T-cell (primary cell): ENCODE data around the gene HLA-B. TPM values are rescaled to one million over a fixed set of nuclear protein-coding genes. Genes with fewer than 3 reads are reported as not detected.

ENCODE experiments used
- ATAC-seq, 4 experiments: fragments of 200-7000 bp in 3 of 4; fragments of 150-1000 bp in 1 of 4; cut with Tn5 transposase; replicated peaks in 1 of 4; 1 replicate in 3 of 4; 2 replicates in 1 of 4; pipeline ENCODE4 v1.10.0; 2021; ENCODE audit warnings: moderate library complexity in 3 of 4, mild to moderate bottlenecking in 2 of 4, moderate number of reproducible peaks in 1 of 4
- CTCF ChIA-PET, 2 donors: fragments of 300-600 bp; sonication (Branson Sonifier 250); formaldehyde crosslinking; loops; one replicate each; lab custom pipeline; 2022; ENCODE audit warnings: antibody characterized with exemption in 2 of 2; lab: Charles Lee
- POLR2A ChIA-PET, 2 donors: fragments of 300-600 bp; sonication (Branson Sonifier 250); formaldehyde crosslinking; loops; one replicate each; lab custom pipeline; 2022; ENCODE audit warnings: antibody characterized with exemption in 2 of 2; lab: Charles Lee
- DNase-seq, 35 experiments: peaks; one replicate each; pipeline versions ENCODE4 v3.0.0 to v3.0.0-alpha.2; 2013 to 2023
- H3K27ac ChIP-seq: one replicate; pipeline ENCODE4 v1.5.1; 2013; ENCODE audit warnings: low read length
- H3K27me3 ChIP-seq, 2 experiments: replicated peaks in 1 of 2; 1 replicate in 1 of 2; 2 replicates in 1 of 2; pipeline versions ENCODE4 v1.6.1 to v1.7.0; 2013; ENCODE audit warnings: low read length in 1 of 2, mixed read lengths in 1 of 2; ENCODE audit not compliant: control insufficient read depth in 2 of 2, insufficient read depth in 2 of 2; ENCODE audit errors: extremely low read depth in 1 of 2
- H3K36me3 ChIP-seq, 2 donors: 1 replicate in 1 of 2; 2 replicates in 1 of 2; pipeline versions ENCODE4 v1.6.1 to v1.7.0; 2013; ENCODE audit warnings: low read length in 1 of 2; ENCODE audit not compliant: control insufficient read depth in 2 of 2, insufficient read depth in 1 of 2; ENCODE audit errors: extremely low read depth in 1 of 2
- H3K4me1 ChIP-seq, 2 experiments: 1 replicate in 1 of 2; 2 replicates in 1 of 2; pipeline versions ENCODE4 v1.6.1 to v1.7.0; 2013; ENCODE audit warnings: low read length in 2 of 2, mixed read lengths in 1 of 2; ENCODE audit not compliant: insufficient read depth in 2 of 2, control insufficient read depth in 1 of 2; ENCODE audit errors: extremely low read depth in 1 of 2
- H3K4me3 ChIP-seq, 2 donors: 1 replicate in 1 of 2; 2 replicates in 1 of 2; pipeline versions ENCODE4 v1.5.1 to v1.7.0; 2013; ENCODE audit warnings: mild to moderate bottlenecking in 2 of 2, low read length in 1 of 2, moderate library complexity in 1 of 2; ENCODE audit not compliant: control insufficient read depth in 1 of 2; ENCODE audit errors: extremely low read depth in 1 of 2
- H3K9me3 ChIP-seq: 2 replicates; pipeline ENCODE4 v1.7.0; 2013
- H3K27ac Mint-ChIP-seq, 2 donors: one replicate each; pipeline ENCODE4 v1.8.0; 2020 to 2021; ENCODE audit warnings: mild to moderate bottlenecking in 2 of 2, mixed read lengths in 2 of 2
- H3K27me3 Mint-ChIP-seq, 2 donors: one replicate each; pipeline ENCODE4 v1.8.0; 2021 to 2022; ENCODE audit warnings: mixed read lengths in 2 of 2
- H3K36me3 Mint-ChIP-seq: one replicate; pipeline ENCODE4 v1.8.0; 2021; ENCODE audit warnings: mixed read lengths
- H3K4me1 Mint-ChIP-seq, 3 donors: one replicate each; pipeline ENCODE4 v1.8.0; 2020 to 2022; ENCODE audit warnings: mixed read lengths in 3 of 3, mild to moderate bottlenecking in 1 of 3
- H3K4me3 Mint-ChIP-seq, 3 donors: one replicate each; pipeline ENCODE4 v1.8.0; 2020 to 2022; ENCODE audit warnings: mild to moderate bottlenecking in 3 of 3, mixed read lengths in 3 of 3, moderate library complexity in 3 of 3
- H3K9me3 Mint-ChIP-seq, 3 donors: one replicate each; pipeline ENCODE4 v1.8.0; 2020 to 2022; ENCODE audit warnings: mixed read lengths in 3 of 3
- WGBS: methylation state at CpG from one replicate; pipeline ENCODE4 v1.1.5; 2013; ENCODE audit warnings: missing lambda C conversion rate; ENCODE audit not compliant: insufficient coverage; 5-methylcytosine and 5-hydroxymethylcytosine counted together
- total RNA-seq, 35 experiments: library from RNA in 6 of 35; stranded (reverse) in 6 of 35; fragments of 120-200 nt in 1 of 35; gene quantifications; one replicate each; pipeline versions ENCODE4 v1.2.1 to v1.2.4 and lab custom pipeline; 2013 to 2026

HLA-B gene
- total RNA-seq, 5 donors from 2014 or later (not counting 1 experiment from before 2014, with no cell fraction given): 6,093 to 7,629 (median 6,896) TPM

DNA sequence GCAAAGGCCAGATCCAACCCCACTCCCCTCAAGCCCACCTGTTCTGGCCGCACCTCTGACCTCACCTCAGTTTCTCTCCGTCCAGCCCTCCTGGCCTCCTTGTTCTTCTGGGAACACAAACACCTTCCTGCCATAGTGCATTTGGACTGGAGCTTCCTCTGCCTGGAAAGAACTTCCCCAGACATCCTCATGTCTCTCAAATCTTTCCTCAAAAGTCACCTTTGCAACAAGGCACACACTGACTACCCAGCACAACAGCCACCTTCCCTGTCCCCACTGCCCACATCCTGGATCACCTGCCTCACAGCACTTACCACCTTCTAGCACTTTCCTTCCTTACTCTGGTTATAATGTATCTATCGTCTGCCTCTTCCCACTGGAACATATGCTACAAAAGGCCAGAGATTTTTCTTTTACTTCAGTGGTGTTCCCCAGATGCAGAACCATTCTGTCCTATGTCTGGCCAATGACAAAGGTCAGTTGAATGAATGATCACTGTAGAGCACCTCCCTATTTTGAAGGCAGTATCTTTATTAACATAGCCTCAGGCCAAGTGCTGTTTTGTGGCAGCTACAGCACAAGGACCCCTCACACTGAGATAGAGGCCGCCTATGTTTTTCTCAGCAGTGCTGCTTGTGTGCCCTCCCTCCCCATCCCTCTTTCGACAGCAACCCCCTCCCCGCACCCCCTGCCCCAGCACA lies 4.1 kb downstream of the HLA-B start:
- H3K4me1 Mint-ChIP-seq: peaks cover 54 to 69% (median 60%) of the 10 kb centered on the region in 3 donors
- WGBS: 25% methylated on average over 2 of the region's 6 CpGs
- Histone ChIP-seq H3K27me3 (no peaks in the 10 kb centered on the region), H3K36me3 (peaks cover 2 to 29% of the 10 kb centered on the region in 2 donors), H3K4me3 (peak overlapping the region in 1 of 2 donors; percentile 13), H3K4me1 (peaks cover 29 to 55% of the 10 kb centered on the region in 2 experiments), H3K27ac (peak overlapping the region; percentile 57), H3K9me3 (no peaks in the 10 kb centered on the region)
- H3K36me3 Mint-ChIP-seq: peaks cover 38% of the 10 kb centered on the region
- no peaks in the 10 kb centered on the region for H3K9me3 Mint-ChIP-seq
- H3K27ac Mint-ChIP-seq: peak overlapping the region; percentile 79 to 82
- no peaks in the 10 kb centered on the region for H3K27me3 Mint-ChIP-seq
- peak overlapping the region; percentile 92 to 99 (median 96) for H3K4me3 Mint-ChIP-seq
- DNase-seq (peak in 19 of 35 experiments; percentile 17 to 68 (median 35)), ATAC-seq (peak in 2 of 4 experiments; percentile 10 to 11)
- CTCF ChIA-PET: interaction anchor here in 1 of 2 donors (1.6 kb wide), 1 partner anchor 14 kb away, joined by 4 read pairs; no protein-coding TSS in a partner anchor
- POLR2A ChIA-PET: interaction anchor here (0.6 to 1.0 kb wide), 3 partner anchors 87 to 157 kb away, joined by 3 to 6 read pairs (median 3); no protein-coding TSS in a partner anchor

DNA sequence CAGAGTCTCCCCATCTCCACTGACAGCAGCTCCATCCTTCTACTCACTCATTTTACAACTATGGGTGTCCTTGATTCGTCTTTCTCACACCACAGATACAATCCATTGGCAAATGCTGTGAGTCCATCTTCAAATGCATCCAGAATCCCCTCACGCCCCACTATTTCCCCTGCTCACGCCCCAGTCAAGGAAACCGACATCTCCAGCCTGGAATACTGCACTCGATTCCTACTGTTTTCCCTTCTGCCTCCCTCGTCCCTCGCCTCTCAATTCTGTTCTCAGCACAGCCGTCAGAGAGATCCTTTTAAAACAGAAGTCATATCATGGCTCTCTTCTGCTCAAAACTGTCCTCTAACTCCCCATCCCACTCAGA lies 4.7 kb downstream of the HLA-B start:
- H3K4me1 ChIP-seq: peaks cover 29 to 55% of the 10 kb centered on the region in 2 experiments
- WGBS: 57% methylated on average over 8 of the region's 8 CpGs
- Mint-ChIP-seq H3K36me3 (peaks cover 38% of the 10 kb centered on the region), H3K27ac (peak overlapping the region; percentile 79 to 82), H3K9me3 (no peaks in the 10 kb centered on the region), H3K4me3 (peak overlapping the region; percentile 92 to 99 (median 96)), H3K4me1 (peaks cover 54 to 68% (median 60%) of the 10 kb centered on the region in 3 donors), H3K27me3 (no peaks in the 10 kb centered on the region)
- H3K9me3 ChIP-seq: no peaks in the 10 kb centered on the region
- POLR2A ChIA-PET: interaction anchor here in 1 of 2 donors (0.6 to 1.0 kb wide), 3 partner anchors 86 to 756 kb away, joined by 3 to 6 read pairs (median 5); no protein-coding TSS in a partner anchor
- H3K4me3 ChIP-seq: peak overlapping the region in 1 of 2 donors; percentile 13
- H3K36me3 ChIP-seq: peaks cover 2 to 29% of the 10 kb centered on the region in 2 donors
- ATAC-seq (peak in 2 of 4 experiments; percentile 0 to 1), DNase-seq (peak in 6 of 35 experiments; percentile 4 to 49 (median 18))
- peak overlapping the region; percentile 57 for H3K27ac ChIP-seq
- no peaks in the 10 kb centered on the region for H3K27me3 ChIP-seq
- CTCF ChIA-PET: interaction anchor here in 1 of 2 donors (1.6 kb wide), 1 partner anchor 15 kb away, joined by 4 read pairs; no protein-coding TSS in a partner anchor

DNA sequence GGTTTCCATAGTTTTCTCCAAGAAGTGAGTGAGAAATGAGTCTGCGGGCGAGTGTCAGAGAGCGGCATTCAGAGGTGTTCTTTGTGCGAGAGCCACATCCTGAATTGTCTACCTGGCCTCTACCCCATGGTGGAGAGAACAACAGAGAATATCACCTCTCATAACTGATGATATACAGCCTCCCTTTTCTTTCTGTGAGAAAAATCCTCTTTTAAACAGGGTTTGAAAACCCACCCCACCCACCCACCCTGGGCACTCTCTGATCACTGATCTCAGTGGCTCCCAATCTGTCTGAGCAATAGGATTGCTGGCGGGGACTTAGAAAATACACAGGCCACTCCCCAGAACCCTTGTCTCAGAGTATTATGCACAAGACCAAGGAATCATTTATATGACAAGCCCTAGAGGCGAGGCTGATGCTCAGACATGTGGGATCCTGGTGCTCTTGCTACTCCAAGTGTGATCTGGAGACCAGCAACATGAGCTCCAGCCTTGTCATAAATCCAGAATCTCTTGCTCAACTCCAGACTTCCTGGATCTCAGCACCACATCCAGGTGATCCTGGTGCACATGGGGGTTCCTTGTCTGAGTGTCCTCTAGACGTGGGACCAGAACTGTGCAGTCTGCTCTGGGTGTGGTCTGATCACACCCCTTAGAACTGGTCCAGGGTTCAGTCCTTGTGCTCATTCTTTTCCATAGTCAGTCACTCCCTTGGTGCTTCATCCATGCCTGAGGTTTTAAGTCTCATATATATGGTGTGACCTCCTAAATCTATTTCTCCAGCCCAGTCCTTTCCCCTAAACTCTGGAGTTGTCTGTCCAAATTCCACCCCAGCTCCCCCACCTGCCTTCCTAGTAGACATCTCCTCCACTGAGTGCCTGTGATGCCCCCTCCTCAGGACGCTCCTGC lies 5.3 kb downstream of the HLA-B start:
- Histone ChIP-seq H3K9me3 (no peaks in the 10 kb centered on the region), H3K4me3 (peak overlapping the region in 1 of 2 donors; percentile 13), H3K4me1 (peaks cover 29 to 55% of the 10 kb centered on the region in 2 experiments), H3K27me3 (no peaks in the 10 kb centered on the region), H3K27ac (peak overlapping the region; percentile 57), H3K36me3 (peaks cover 2 to 29% of the 10 kb centered on the region in 2 donors)
- peak in 20 of 35 experiments; percentile 8 to 74 (median 39) for DNase-seq
- ChIA-PET CTCF (interaction anchor here in 1 of 2 donors (1.6 kb wide), 1 partner anchor 15 kb away, joined by 4 read pairs; no protein-coding TSS in a partner anchor), POLR2A (interaction anchor here (0.5 to 1.0 kb wide), 5 partner anchors 77 to 755 kb away, joined by 3 to 6 read pairs (median 5); no protein-coding TSS in a partner anchor)
- Mint-ChIP-seq H3K27me3 (no peaks in the 10 kb centered on the region), H3K4me1 (peaks cover 54 to 68% (median 60%) of the 10 kb centered on the region in 3 donors), H3K36me3 (peaks cover 34% of the 10 kb centered on the region), H3K4me3 (peak overlapping the region; percentile 92 to 99 (median 96)), H3K27ac (peak overlapping the region; percentile 79 to 82), H3K9me3 (no peaks in the 10 kb centered on the region)
- peak; percentile 37 to 54 (median 49) for ATAC-seq
- 45% methylated on average over 4 of the region's 8 CpGs for WGBS

DNA sequence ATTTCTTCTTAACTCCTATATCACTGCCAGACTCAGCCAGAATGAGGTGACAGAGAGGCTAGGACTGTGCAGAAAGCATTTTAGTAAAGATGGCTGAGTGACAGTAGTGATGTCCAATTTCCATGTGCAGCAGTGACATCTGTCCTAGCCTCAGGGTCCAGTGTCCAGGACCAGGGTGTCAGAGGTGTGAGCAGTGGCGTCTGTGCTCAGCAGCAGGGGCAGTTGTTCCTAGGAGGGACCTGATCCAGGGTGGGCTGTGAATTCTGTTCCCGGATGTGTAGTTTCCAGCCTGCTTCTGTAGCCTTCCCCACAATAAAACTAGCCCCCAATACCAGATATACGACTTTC lies 6.0 kb downstream of the HLA-B start:
- POLR2A ChIA-PET: interaction anchor here in 1 of 2 donors (0.5 to 1.0 kb wide), 2 partner anchors 77 to 84 kb away, joined by 3 to 6 read pairs; no protein-coding TSS in a partner anchor
- peak overlapping the region in 1 of 3 donors; percentile 4 for H3K4me3 Mint-ChIP-seq

DNA sequence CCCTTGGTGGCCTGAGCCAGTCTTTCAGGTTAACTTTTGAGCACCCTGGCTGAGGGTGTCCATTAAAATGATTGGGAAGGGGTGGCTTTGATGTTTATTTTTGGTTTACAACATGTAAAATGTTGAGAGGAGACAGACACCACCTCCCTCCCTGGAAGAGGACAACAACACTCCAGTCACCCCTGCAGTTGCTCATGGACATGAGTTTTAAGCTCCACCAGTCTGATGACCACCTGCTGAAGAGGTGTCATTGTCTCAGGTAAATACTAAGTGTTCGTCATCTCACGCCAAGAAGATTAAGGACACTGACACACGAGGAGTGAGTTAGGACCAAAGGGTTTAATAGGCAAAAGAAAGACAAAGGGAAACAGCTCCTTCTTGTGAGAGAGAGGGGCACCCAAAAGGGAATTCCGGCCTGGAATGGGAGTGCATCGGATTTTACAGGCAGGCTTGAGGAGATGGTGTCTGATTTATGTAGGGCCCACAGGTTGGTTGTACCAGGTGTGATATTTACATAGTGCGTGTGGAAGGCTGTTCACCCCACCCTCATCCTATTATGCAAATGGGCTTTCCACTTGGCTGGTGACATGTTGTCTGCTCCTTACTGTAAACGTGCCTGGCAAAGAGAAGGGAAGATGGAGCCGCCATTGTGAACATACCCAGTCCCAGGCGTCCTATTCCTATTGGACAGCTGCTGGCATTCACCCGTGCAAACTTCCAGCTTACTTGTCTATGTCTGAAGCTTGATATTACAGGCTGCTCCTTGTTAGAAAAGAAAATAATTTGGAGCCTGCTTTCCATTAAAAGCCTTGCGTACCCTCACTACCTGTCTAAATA lies 6.6 kb downstream of the HLA-B start:
- peaks cover 2 to 22% of the 10 kb centered on the region in 2 donors for H3K36me3 ChIP-seq
- Mint-ChIP-seq H3K9me3 (no peaks in the 10 kb centered on the region), H3K36me3 (peaks cover 27% of the 10 kb centered on the region), H3K4me1 (peaks cover 50 to 63% (median 58%) of the 10 kb centered on the region in 3 donors), H3K27ac (peak overlapping the region; percentile 1 to 23), H3K27me3 (no peaks in the 10 kb centered on the region), H3K4me3 (peak overlapping the region in 1 of 3 donors; percentile 9)
- no peak overlapping the region for H3K4me3 ChIP-seq
- peaks cover 23 to 48% of the 10 kb centered on the region in 2 experiments for H3K4me1 ChIP-seq
- ChIA-PET CTCF (interaction anchor here in 1 of 2 donors (1.3 kb wide), 1 partner anchor 16 kb away, joined by 6 read pairs; no protein-coding TSS in a partner anchor), POLR2A (no interaction called here)
- DNase-seq (peak in 3 of 35 experiments; percentile 5 to 46 (median 7)), ATAC-seq (peak in 2 of 4 experiments; percentile 7 to 9)
- no peaks in the 10 kb centered on the region for H3K9me3 ChIP-seq
- no peaks in the 10 kb centered on the region for H3K27me3 ChIP-seq
- peak overlapping the region; percentile 52 for H3K27ac ChIP-seq
- WGBS: 95% methylated on average over 3 of the region's 11 CpGs

More for the DNA sequence above, 6.0 kb downstream of the HLA-B start:
- no peaks in the 10 kb centered on the region for H3K27me3 Mint-ChIP-seq
- peaks cover 2 to 28% of the 10 kb centered on the region in 2 donors for H3K36me3 ChIP-seq
- peak overlapping the region; percentile 1 to 20 for H3K27ac Mint-ChIP-seq
- H3K27ac ChIP-seq: peak overlapping the region; percentile 52
- peaks cover 28 to 54% of the 10 kb centered on the region in 2 experiments for H3K4me1 ChIP-seq
- H3K4me3 ChIP-seq: no peak overlapping the region
- DNase-seq: peak in 1 of 35 experiments; percentile 45
- H3K27me3 ChIP-seq: no peaks in the 10 kb centered on the region
- CTCF ChIA-PET: no interaction called here
- WGBS: no CpG with 5 or more reads among the region's 3 CpGs
- peaks cover 54 to 68% (median 60%) of the 10 kb centered on the region in 3 donors for H3K4me1 Mint-ChIP-seq
- peak in 3 of 4 experiments; percentile 1 to 21 (median 14) for ATAC-seq
- peaks cover 33% of the 10 kb centered on the region for H3K36me3 Mint-ChIP-seq
- no peaks in the 10 kb centered on the region for H3K9me3 ChIP-seq
- H3K9me3 Mint-ChIP-seq: no peaks in the 10 kb centered on the region
